Suprapubic skin (tissue), 4 donors: ENCODE results near the gene MEX3A. TPM values are rescaled to one million over a fixed set of nuclear protein-coding genes. Genes with fewer than 3 reads are reported as not detected.

ENCODE experiments used
- DNase-seq, 2 donors: peaks; one replicate each; pipeline ENCODE4 v3.0.0-alpha.2; 2019; ENCODE audit warnings: low spot score in 2 of 2
- H3K27ac ChIP-seq: fragments of 200-600 bp; sonication (generic); one replicate; pipeline ENCODE4 v1.5.1; 2019
- H3K27me3 ChIP-seq: fragments of 200-600 bp; sonication (generic); one replicate; pipeline ENCODE4 v1.5.1; 2019
- H3K36me3 ChIP-seq: fragments of 200-600 bp; sonication (generic); one replicate; pipeline ENCODE4 v1.5.1; 2019
- H3K4me1 ChIP-seq: fragments of 200-600 bp; sonication (generic); one replicate; pipeline ENCODE4 v1.5.1; 2019
- H3K4me3 ChIP-seq: fragments of 200-600 bp; sonication (generic); one replicate; pipeline ENCODE4 v1.5.1; 2019; ENCODE audit warnings: mild to moderate bottlenecking
- H3K9me3 ChIP-seq: fragments of 200-600 bp; sonication (generic); one replicate; pipeline ENCODE4 v1.5.1; 2019
- CTCF ChIP-seq, 2 donors: fragments of 200-600 bp in 1 of 2; fragments of 450-650 bp in 1 of 2; sonication (generic) in 1 of 2; IDR thresholded peaks; one replicate each; pipeline ENCODE4 v1.5.1; 2016 to 2019; ENCODE audit warnings: antibody characterized with exemption in 2 of 2, mild to moderate bottlenecking in 1 of 2, moderate library complexity in 1 of 2
- EP300 ChIP-seq: sonication (generic); formaldehyde crosslinking; IDR thresholded peaks from one replicate; pipeline ENCODE4 v1.6.1; 2017; ENCODE audit warnings: antibody characterized with exemption
- POLR2A ChIP-seq, 2 donors: fragments of 450-650 bp; IDR thresholded peaks; one replicate each; pipeline ENCODE4 v1.6.1; 2017; ENCODE audit warnings: antibody characterized with exemption in 2 of 2, mild to moderate bottlenecking in 2 of 2, moderate library complexity in 2 of 2
- POLR2AphosphoS5 ChIP-seq, 3 donors: sonication (generic); formaldehyde crosslinking; IDR thresholded peaks; one replicate each; pipeline ENCODE4 v1.6.1; 2017; ENCODE audit warnings: antibody characterized with exemption in 3 of 3
- WGBS: methylation state at CpG from one replicate; pipeline ENCODE4 v1.1.5; 2018; 5-methylcytosine and 5-hydroxymethylcytosine counted together
- total RNA-seq, 4 donors: library from RNA; depleted of rRNA; stranded (reverse); fragments of >200 nt; gene quantifications; one replicate each; pipeline ENCODE4 v1.1.0, GENCODE V29; 2016

The MEX3A gene
- total RNA-seq, 4 donors from 2014 or later: 0.42 to 2.7 (median 1.0) TPM

DNA sequence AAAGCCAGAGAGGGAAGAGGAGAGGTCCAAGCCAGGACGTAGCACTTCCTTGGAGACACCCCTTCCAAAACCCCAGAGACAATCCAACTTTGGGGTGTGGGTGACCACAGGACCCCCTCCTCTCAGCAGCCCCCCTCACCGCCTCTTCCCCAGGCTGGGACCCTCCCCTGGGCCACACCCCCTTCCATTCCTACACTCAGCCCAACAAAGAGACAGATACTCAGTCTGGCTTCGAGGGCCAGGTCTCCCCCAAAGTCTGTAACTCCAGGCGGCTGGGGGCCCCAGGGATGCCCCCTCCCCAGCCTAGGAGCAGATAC is 1.4 kb downstream of the MEX3A start:
- Histone ChIP-seq H3K4me1 (peaks cover 33% of the 10 kb centered on the region), H3K27me3 (no peaks in the 10 kb centered on the region), H3K9me3 (no peaks in the 10 kb centered on the region), H3K27ac (no peak overlapping the region), H3K4me3 (no peak overlapping the region), H3K36me3 (no peaks in the 10 kb centered on the region)
- DNase-seq: no peak
- WGBS: 55% methylated on average over 4 of the region's 4 CpGs
- TF ChIP-seq CTCF (IDR thresholded peaks at IDR 0.05): no peak

- Histone ChIP-seq H3K4me3 (no peak overlapping the region), H3K27ac (no peak overlapping the region), H3K9me3 (no peaks in the 10 kb centered on the region), H3K27me3 (no peaks in the 10 kb centered on the region), H3K36me3 (no peaks in the 10 kb centered on the region), H3K4me1 (peaks cover 37% of the 10 kb centered on the region)
- 59% methylated on average over 8 of the region's 8 CpGs for WGBS
- TF ChIP-seq POLR2A (IDR thresholded peaks at IDR 0.05) (no peak), CTCF (IDR thresholded peaks at IDR 0.05) (no peak), EP300 (no peak), POLR2AphosphoS5 (IDR thresholded peaks at IDR 0.05) (no peak)
- no peak for DNase-seq
These were observed 1.9 kb downstream of the MEX3A start for GRCh38 chr1:156080241-156080862.

- H3K9me3 ChIP-seq: no peaks in the 10 kb centered on the region
- H3K4me3 ChIP-seq: no peak overlapping the region
- TF ChIP-seq POLR2AphosphoS5 (IDR thresholded peaks at IDR 0.05) (no peak), CTCF (IDR thresholded peaks at IDR 0.05) (no peak), EP300 (no peak), POLR2A (IDR thresholded peaks at IDR 0.05) (no peak)
- no peaks in the 10 kb centered on the region for H3K36me3 ChIP-seq
- H3K4me1 ChIP-seq: peaks cover 42% of the 10 kb centered on the region
- DNase-seq: no peak
- no peaks in the 10 kb centered on the region for H3K27me3 ChIP-seq
- H3K27ac ChIP-seq: no peak overlapping the region
- 84% methylated on average over 5 of the region's 5 CpGs for WGBS
These were observed 2.5 kb downstream of the MEX3A start for GRCh38 chr1:156079762-156080161.

- Histone ChIP-seq H3K4me1 (peaks cover 44% of the 10 kb centered on the region), H3K9me3 (no peaks in the 10 kb centered on the region), H3K36me3 (no peaks in the 10 kb centered on the region), H3K27me3 (no peaks in the 10 kb centered on the region), H3K4me3 (no peak overlapping the region), H3K27ac (no peak overlapping the region)
- TF ChIP-seq POLR2A (IDR thresholded peaks at IDR 0.05) (no peak), EP300 (no peak), POLR2AphosphoS5 (IDR thresholded peaks at IDR 0.05) (no peak), CTCF (IDR thresholded peaks at IDR 0.05) (no peak)
- WGBS: 94% methylated on average over 5 of the region's 5 CpGs
- DNase-seq: no peak
These were observed 3.5 kb downstream of the MEX3A start for GRCh38 chr1:156078728-156079127.

DNA sequence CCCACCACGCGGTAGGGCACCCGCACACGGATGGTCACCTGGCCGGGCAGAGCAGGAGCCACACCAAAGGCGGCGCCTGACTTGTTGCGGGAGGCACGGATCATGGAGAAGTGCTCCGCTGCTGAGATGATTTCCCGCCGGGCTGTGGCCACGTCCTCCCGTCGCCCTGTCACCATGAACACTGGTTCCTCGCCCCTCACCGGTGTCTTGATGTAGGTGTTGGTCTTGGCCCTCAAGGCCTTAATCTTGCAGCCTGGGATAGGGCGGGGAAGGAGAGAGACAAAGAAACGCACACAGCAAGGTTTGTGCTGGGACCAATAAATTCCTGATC is 4.9 kb downstream of the MEX3A start:
- 87% methylated on average over 10 of the region's 19 CpGs for WGBS
- Histone ChIP-seq H3K4me1 (peaks cover 33% of the 10 kb centered on the region), H3K9me3 (no peaks in the 10 kb centered on the region), H3K27ac (no peak overlapping the region), H3K27me3 (no peaks in the 10 kb centered on the region), H3K4me3 (no peak overlapping the region), H3K36me3 (no peaks in the 10 kb centered on the region)
- TF ChIP-seq EP300 (no peak), CTCF (IDR thresholded peaks at IDR 0.05) (no peak), POLR2A (IDR thresholded peaks at IDR 0.05) (no peak), POLR2AphosphoS5 (IDR thresholded peaks at IDR 0.05) (no peak)
- DNase-seq: no peak
